VCaP (cell line): ENCODE data around the gene SPP1.

Source experiments
- H3K27ac ChIP-seq: fragments of 450-650 bp; 2 replicates; pipeline ENCODE4 v1.5.1; 2017
- CTCF ChIP-seq: fragments of 450-650 bp; conservative IDR thresholded peaks from 2 replicates; pipeline ENCODE4 v1.5.1; 2017; ENCODE audit warnings: mild to moderate bottlenecking, moderate library complexity

The SPP1 gene

GRCh38 chr4:87944967-87945366 is 30.5 kb upstream of the SPP1 start:
- TF ChIP-seq CTCF: no peak
- H3K27ac ChIP-seq: no peak overlapping the region

GRCh38 chr4:87946766-87947165 is 28.7 kb upstream of the SPP1 start:
- H3K27ac ChIP-seq: no peak overlapping the region
- no peak for TF ChIP-seq CTCF

GRCh38 chr4:87947381-87948160 is 27.9 kb upstream of the SPP1 start:
- TF ChIP-seq CTCF: no peak
- H3K27ac ChIP-seq: no peak overlapping the region

- no peak for TF ChIP-seq CTCF
- peak overlapping the region; percentile 30; the same call in 1 of the 2 replicates for H3K27ac ChIP-seq
These were observed 25.6 kb upstream of the SPP1 start for GRCh38 chr4:87949961-87950360.

- TF ChIP-seq CTCF: no peak
- peak overlapping the region; percentile 30; the same call in 1 of the 2 replicates for H3K27ac ChIP-seq
These were observed 25.0 kb upstream of the SPP1 start for GRCh38 chr4:87950493-87950892.

GRCh38 chr4:87950936-87951511 is 24.5 kb upstream of the SPP1 start:
- TF ChIP-seq CTCF: no peak
- no peak overlapping the region for H3K27ac ChIP-seq

- TF ChIP-seq CTCF: no peak
These were observed 21.7 kb upstream of the SPP1 start for GRCh38 chr4:87953826-87954225.

More at GRCh38 chr4:87953826-87954225, 21.7 kb upstream of the SPP1 start:
- no peak overlapping the region for H3K27ac ChIP-seq
